ENCODE results near the gene PPP2R5E.
"Not testable (repeated sequence)": the region's sequence is repeated elsewhere in the genome, so short reads cannot be mapped to it uniquely, and the experiment has no call there.

Gene PPP2R5E

GRCh38 chr14:63543000-63543825 lies at the start of gene PPP2R5E:
Gene PPP2R5E, minus strand, starts transcription at chr14:63543377. Its CDS starts 3,692 bp downstream, at chr14:63539685.
- peak; percentile 96 for DNase-seq

DNA sequence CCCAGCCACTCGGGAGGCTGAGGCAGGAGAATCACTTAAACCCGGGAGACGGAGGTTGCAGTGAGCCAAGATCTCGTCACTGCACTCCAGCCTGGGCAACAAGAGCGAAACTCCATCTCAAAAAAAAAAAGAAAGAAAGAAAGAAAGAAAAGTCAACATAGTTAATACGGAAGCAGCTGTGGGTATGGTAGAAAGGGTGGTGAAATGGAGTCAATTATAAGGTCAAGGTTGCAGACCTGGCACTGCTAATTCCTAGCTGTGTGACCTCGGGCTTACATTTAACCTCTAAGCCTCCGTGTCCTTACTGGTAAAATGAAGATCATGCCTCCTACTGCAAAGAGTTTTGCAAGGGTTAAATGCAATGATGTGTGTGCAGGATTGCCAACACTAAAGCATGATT lies 39.9 kb upstream of the PPP2R5E start:
- DNase-seq = not testable (repeated sequence)

- DNase-seq = no peak
Measured at GRCh38 chr14:63581491-63581890, 38.3 kb upstream of the PPP2R5E start.

GRCh38 chr14:63578300-63578699 lies 35.1 kb upstream of the PPP2R5E start:
- DNase-seq = no peak

DNA sequence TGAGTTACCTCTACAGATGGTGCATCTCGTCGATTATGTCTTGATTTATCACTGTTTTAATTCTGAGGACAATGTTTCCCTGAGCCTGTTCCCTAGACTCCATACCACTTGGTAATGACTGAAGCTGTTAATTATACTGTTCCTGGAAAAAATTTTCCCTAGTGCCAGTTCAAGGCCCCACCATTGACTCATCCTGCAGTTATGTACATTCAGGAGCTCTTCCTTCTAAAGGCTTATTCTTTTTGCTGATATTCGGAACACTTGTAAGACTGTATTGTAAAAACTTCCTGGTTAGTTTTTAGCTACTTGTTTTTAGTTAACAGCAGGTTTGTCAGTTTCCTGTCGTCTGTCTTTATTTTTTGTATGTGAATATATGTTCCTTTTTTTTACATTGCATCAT lies 30.4 kb upstream of the PPP2R5E start:
- no peak for DNase-seq

DNA sequence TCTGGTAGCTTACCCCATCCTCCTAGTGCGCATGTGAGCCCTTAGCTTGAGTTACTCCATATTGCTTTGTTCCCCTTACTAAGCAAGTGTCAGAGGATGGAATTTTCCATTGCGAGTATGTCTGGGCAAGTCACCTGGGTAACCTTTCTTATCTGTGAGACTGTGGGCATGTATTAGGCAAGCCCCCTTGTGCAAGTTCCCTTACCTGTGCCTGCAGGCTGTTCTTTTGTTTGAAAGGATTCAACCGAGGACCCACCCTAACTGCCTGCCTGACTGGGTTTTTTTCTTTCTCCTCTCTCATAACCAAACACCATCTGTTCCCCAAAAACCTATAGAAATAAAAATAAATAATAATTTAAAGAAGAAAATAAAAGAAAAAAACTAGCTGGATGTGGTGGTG lies 22.3 kb upstream of the PPP2R5E start:
- no peak for DNase-seq

DNA sequence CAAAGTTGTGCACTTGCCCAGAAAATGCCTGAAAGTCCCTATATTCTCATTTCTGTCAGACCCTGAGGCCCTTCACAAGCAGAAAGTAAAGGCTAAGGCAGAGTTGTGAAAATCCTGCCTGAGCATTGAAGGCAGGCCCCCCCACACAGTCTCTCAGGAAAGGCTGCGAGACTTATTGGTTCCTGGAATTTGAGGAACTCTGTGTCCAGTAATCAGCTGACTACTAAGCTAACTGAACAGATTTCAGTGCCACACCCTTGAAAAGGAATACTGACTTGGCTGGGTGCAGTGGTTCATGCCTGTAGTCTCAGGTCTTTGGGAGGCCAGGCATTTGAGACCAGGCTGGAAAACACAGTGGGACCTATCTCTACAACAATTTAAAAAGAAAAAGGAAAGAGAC lies 21.1 kb upstream of the PPP2R5E start:
- no peak for DNase-seq

DNA sequence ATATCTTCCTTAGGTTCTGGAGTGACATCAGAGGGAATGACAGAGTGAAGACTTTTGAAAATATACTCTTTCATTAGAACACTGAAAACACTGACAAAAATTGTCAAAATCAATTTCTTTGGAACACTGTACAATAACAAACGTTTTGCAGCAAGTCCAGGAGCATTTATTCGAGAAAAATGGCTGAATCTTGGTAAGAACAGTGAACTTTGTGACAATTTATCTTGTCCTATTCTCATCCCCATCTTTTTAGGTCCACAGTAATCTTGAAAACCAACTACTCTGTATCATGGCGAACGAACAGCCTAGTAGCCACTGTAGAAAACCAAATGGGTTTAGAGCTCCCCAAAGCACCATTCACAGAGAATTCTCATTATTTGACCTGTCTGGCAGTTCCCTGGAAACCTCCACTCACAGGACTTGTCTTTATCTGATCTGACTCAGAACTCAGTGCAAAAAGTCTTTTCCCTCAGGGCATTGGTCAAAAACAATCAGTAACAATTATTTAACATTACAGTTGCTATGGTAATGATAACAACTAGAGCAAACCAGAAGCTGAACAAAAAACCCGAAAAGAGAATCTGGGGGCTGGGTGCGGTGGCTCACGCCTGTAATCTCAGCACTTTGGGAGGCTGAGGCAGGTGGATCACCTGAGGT lies 20.3 kb upstream of the PPP2R5E start:
- no peak for DNase-seq

DNA sequence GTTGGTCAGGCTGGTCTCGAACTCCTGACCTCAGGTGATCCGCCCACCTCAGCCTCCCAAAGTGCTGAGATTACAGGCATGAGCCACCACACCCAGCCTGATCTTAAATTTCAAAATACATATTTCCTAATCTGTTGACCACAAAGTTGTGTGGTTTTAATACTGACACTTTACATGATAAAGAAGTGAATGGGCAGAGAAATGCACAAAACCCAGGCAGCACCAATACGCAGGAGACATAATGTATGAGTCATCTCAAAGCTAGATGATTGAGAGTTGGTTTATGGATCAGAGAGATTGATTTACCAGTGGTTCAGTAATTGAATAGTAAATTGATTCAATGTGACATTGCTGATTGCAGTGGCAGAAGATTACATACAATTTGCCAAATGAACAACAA lies 19.2 kb upstream of the PPP2R5E start:
- no peak for DNase-seq

DNA sequence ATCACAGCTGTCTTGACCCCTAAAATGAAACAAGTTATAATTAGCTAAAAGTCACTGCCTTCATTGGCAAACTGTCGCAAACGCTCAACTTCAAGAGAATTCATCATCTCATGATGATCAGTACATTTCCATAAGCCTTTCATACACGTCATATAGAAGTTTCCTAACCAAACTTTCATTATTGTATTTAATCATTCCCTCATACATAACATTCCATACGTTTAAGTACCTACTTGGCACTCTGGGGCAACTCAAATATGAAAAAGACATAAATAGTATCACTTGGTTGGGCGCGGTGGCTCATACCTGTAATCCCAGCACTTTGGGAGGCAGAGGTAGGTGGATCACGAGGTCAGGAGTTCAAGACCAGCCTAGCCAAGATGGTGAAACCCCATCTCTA lies 12.4 kb upstream of the PPP2R5E start:
- DNase-seq = no peak

- no peak for DNase-seq
Measured at GRCh38 chr14:63551332-63551731, 8.2 kb upstream of the PPP2R5E start.

- no peak for DNase-seq
Measured at GRCh38 chr14:63547798-63548335, 4.7 kb upstream of the PPP2R5E start.

DNA sequence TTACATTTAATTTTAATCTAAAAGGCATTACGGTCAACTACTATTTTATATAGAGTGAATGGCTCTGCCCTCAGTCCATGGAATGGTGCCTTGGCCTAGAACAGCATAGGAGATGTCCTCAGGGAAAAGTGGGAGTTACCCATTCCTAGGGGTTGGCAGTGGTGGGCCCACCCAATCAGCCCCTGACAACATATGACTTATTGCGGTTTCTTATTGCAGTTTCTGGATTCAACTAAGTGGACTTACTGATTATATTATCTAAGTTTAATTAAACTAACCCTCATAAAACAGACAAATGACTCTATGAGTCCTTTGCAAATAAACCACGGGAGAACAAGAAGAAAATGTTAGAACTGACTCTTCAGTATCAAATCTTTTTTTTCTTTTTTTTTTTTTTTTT lies 2.3 kb upstream of the PPP2R5E start:
- DNase-seq = no peak

GRCh38 chr14:63544591-63545299 lies 1.6 kb upstream of the PPP2R5E start:
- DNase-seq = no peak

GRCh38 chr14:63543826-63544406 lies 739 bp upstream of the PPP2R5E start:
- no peak for DNase-seq

DNA sequence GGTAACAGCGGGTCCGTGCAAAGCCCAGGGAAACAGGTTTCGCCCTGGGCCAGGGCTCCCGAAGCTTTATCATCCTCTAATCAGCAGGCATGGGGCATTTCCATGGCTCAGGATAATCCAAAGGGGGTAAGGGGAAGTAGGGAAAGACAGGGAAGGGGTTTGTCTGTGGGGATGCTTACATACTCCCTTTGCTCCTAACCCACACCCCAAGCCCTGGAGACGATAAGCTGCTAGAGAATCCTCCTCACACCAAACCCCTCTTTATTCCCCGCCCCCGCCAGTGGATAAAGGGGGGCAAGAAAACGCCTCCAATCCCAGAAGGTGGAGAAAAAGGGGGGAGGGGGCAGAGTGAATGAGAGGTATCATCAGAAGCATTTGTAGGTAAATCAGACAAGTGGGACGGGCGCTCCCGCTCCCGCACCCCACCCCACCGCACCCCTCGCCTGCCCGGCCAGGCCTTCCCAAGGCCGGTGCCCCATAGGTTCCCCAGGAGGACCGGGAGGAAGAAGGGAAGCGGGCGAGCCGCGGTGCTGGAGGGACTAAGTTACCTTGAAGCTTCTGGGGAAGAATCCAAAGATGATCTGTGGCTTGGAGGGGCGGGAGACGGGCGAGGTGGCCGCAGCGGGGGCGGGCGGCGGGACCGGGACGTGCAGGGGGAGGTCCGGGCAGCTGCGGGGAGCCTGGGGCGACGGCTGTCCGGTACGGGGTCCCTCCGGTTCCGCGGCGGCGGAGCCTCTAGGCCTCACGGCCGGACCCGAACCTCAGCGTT lies 762 bp downstream of the PPP2R5E start:
- DNase-seq = no peak

- DNase-seq = no peak
Measured at GRCh38 chr14:63535918-63536317, 7.3 kb downstream of the PPP2R5E start.

- no peak for DNase-seq
Measured at GRCh38 chr14:63533474-63533873, 9.7 kb downstream of the PPP2R5E start.

DNA sequence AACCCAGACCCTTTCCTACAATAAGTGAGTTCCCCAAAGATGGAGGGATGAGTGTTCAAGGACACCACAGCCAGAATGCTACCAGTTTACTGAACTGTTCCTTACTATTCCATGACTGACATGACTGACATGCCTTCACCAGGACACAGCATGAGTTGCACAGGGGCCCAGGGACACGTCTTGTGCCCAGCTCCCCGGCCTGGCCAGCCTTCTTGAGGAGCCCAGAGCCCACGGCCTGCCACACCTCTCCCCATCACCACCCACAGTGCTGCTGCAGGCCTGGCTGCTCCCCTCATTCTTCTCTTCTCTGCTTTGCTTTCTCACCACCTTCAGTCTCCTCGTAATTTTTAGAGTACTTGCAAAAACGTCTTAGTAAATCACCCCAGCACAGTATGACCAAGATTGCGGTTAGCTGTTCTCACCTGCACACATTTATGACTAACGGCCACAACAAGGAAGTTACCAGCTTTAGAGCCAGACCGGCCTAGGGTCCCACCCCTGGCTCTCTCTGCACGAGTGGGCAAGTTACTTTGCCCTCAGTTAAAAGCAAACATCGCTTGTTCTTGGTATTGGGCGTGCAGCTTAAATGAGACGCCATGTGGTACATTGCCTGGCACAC lies 18.5 kb downstream of the PPP2R5E start:
- DNase-seq = no peak

DNA sequence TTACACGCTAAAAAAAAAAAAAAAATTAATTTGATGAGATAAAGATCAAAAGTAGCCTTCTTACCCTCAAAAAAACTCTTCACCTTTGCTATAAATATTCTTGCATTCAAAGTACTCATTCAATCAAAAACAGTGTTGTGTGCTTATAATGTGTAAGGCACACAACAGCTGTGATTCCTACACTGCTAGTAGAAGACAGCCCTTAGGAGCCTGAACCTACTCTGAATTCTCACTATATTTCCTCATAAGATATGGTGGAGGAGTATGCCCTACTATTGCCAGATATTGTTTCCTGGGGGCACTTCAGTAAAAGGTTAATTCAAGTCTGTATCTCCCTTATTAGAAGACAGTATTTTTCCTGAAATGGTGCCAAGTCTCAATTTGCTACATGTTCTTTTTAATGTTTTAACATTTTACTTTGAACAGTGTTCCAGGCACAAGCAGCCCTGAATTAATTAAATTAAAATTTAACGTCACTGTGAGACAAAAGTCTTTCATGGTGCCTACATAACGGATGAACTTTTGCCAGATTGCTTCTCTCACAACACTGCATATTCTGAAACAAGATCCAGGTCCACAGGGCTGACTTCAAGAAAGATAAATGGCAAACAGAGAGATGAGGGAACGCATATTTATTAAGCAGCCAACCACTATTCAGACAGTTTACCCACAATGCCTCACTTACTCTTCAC lies 19.3 kb downstream of the PPP2R5E start:
- DNase-seq = no peak

DNA sequence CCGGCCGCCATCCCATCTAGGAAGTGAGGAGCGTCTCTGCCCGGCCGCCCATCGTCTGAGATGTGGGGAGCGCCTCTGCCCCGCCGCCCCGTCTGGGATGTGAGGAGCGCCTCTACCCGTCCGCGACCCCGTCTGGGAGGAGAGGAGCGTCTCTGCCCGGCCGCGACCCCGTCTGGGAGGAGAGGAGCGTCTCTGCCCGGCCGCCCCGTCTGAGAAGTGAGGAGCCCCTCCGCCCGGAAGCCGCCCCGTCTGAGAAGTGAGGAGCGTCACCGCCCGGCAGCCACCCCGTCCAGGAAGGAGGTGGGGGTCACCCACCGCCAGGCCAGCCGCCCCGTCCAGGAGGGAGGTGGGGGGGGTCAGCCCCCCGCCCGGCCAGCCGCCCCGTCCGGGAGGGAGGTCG lies 20.7 kb downstream of the PPP2R5E start:
- not testable (repeated sequence) for DNase-seq

Measured in NCI-H2081 treated with DMSO at 0.1 percent for 48 hours (cell line).